Germinal center (tissue), 1 donor: ENCODE measurements around the gene NOSTRIN.
A peak's percentile ranks its signal among the peaks of the same experiment; 100 is the strongest.
"Not testable (repeated sequence)": the region's sequence is repeated elsewhere in the genome, so short reads cannot be mapped to it uniquely, and the experiment has no call there.

ENCODE experiments used
- DNase-seq: peaks from one replicate; pipeline ENCODE4 v3.0.0; 2012; ENCODE audit warnings: mixed read lengths, low spot score

The NOSTRIN gene, protein sequence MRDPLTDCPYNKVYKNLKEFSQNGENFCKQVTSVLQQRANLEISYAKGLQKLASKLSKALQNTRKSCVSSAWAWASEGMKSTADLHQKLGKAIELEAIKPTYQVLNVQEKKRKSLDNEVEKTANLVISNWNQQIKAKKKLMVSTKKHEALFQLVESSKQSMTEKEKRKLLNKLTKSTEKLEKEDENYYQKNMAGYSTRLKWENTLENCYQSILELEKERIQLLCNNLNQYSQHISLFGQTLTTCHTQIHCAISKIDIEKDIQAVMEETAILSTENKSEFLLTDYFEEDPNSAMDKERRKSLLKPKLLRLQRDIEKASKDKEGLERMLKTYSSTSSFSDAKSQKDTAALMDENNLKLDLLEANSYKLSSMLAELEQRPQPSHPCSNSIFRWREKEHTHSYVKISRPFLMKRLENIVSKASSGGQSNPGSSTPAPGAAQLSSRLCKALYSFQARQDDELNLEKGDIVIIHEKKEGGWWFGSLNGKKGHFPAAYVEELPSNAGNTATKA

GRCh38 chr2:168801961-168802858, at the start of gene NOSTRIN:
Gene NOSTRIN, plus strand, starts transcription at chr2:168802637. Its CDS starts 10 bp downstream, at chr2:168802647.
- DNase-seq: no peak

GRCh38 chr2:168753765-168754329, 48.6 kb upstream of the NOSTRIN start:
- no peak for DNase-seq

GRCh38 chr2:168757223-168757622, 45.2 kb upstream of the NOSTRIN start:
- no peak for DNase-seq

GRCh38 chr2:168758970-168759820, 43.2 kb upstream of the NOSTRIN start:
- peak; percentile 21 for DNase-seq

- DNase-seq: no peak
These were observed 37.0 kb upstream of the NOSTRIN start for GRCh38 chr2:168765401-168765800.

DNA sequence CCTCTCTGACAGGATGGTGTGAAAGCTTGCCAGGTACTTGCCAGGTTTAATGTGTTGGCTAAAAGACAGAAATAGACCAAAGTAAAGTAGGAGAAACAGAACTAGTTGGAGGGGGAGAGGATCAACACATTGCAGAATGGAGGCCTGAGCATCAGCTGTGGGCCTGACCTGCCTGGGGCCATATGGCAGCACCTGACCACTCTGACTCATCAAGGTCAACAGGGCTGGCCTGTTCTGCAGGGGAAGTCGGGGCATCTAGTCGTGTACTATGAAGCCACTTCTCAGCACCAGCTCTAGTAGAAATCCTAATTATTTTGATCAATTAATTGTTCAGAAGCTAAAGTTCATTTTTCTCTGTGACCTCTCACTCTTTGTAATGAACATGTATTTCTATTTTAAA, 35.8 kb upstream of the NOSTRIN start:
- DNase-seq: no peak

GRCh38 chr2:168767258-168767657, 35.2 kb upstream of the NOSTRIN start:
- DNase-seq: no peak

DNA sequence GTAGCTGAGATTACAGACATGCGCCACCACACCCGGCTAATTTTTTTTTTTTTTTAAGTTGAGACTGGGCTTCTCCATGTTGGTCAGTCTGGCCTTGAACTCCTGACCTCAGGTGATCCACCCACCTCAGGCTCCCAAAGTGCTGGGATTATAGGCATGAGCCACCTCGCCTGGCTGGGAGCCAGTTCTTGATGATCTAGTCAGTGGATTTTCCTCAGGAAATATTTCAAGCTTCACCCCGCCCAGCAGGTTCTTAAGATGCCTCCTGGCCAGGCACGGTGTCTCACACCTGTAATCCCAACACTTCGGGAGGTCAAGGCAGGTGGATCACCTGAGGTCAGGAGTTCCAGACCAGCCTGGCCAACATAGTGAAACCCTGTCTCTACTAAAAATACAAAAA, 34.1 kb upstream of the NOSTRIN start:
- not testable (repeated sequence) for DNase-seq

DNA sequence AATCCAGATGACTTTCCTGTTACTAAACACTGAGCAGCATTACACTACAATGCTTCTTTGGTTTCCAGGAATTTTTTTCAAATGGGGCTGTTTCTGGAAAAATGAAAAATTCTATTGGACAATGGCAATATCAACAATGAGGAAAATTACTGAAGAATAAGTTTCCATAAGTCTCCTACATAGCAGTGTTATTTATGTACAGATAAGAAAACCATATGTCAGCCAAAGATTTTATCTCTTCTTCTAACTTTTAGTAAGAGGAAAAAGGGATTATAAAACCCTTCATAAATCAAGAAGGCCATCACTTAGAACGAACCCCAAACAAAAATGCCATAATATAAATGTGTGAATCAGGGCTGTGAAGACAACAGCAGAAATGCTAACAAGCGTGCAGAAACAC, 31.6 kb upstream of the NOSTRIN start:
- no peak for DNase-seq

DNA sequence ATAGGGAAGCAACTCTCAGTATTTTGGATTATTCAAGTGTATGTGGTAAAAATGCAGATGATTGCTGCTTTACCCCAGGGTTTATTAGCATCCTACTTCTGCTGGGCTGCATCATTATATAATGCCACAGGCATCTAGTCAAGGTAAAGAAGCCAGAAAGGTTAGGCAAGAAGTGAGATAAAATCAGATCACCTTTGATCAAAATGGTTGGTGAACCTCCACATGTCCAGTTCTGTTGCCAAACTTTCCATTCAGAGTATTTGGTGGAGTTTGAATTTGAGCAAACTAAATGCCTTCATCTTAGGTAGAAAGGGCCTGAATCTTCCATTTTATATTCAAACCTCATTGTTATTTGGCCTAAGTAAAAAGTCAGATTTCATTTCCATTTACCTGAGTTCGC, 29.7 kb upstream of the NOSTRIN start:
- DNase-seq: no peak

GRCh38 chr2:168773128-168773527, 29.3 kb upstream of the NOSTRIN start:
- DNase-seq: no peak

GRCh38 chr2:168773719-168774521, 28.5 kb upstream of the NOSTRIN start:
- DNase-seq: peak; percentile 48

- no peak for DNase-seq
These were observed 26.6 kb upstream of the NOSTRIN start for GRCh38 chr2:168775837-168776236.

GRCh38 chr2:168780669-168781071, 21.8 kb upstream of the NOSTRIN start:
- DNase-seq: no peak

- DNase-seq: no peak
These were observed 21.1 kb upstream of the NOSTRIN start for GRCh38 chr2:168781191-168781817.

GRCh38 chr2:168782271-168782670, 20.2 kb upstream of the NOSTRIN start:
- no peak for DNase-seq

DNA sequence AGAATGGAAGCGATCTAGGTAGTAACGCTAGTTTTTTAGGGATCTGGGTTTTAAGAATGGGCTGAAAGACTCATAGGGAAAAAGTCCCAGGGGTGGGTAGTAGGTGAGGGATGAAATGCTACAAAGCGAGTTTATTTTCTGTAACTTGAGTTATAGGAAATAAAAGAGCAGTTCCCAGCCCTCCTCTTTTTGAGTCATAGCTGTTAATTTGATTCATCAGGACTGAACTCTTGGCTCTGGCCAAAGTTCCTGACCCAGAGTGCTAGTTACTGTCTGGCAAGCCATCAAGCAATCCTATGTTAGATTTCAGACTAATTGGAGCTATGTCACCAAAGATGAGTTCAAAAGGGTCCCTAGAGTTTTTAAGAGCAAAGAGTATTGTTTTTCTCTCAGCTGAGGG, 17.4 kb upstream of the NOSTRIN start:
- DNase-seq: no peak

DNA sequence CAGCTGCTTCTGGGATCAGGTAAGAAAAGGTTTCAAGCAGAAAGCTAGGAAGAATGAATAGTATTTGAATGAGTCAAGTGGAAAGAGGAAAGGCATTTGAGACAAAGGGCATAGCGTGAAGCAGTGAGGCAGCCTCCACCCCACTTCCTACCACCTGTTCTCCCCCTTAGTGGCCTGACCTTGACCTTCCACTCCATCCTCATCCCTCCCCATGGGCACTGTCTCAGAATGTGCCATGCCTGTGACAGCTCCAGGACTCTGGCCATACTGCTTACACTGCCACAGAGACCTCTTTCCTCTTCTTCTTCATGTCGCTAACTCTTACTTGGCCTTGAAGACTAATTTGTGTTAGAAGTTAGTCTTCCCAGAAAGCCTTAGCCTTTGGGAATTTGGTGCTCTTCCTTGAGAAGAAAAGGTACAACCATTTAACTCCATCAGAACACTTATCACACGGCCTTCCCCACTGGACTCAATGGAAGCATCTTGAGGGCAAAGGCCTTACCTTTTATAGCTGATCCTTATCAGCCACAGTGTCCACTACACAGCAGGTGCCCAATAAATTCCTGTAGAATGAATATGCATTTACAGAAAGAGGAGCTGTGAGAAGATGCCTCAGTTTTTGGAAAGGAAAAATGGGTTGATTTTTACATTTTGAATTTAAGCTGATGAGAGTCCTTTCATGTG, 15.2 kb upstream of the NOSTRIN start:
- DNase-seq: no peak

GRCh38 chr2:168787782-168788376, 14.6 kb upstream of the NOSTRIN start:
- DNase-seq: no peak
